ENCODE data around the gene BRD3. TPM values are rescaled to one million over a fixed set of nuclear protein-coding genes. Genes with fewer than 3 reads are reported as not detected.
"Not testable (repeated sequence)": the region's sequence is repeated elsewhere in the genome, so short reads cannot be mapped to it uniquely, and the experiment has no call there.

Gene BRD3
- total RNA-seq, 1 experiment from 2014 or later, result 14.9 TPM

DNA sequence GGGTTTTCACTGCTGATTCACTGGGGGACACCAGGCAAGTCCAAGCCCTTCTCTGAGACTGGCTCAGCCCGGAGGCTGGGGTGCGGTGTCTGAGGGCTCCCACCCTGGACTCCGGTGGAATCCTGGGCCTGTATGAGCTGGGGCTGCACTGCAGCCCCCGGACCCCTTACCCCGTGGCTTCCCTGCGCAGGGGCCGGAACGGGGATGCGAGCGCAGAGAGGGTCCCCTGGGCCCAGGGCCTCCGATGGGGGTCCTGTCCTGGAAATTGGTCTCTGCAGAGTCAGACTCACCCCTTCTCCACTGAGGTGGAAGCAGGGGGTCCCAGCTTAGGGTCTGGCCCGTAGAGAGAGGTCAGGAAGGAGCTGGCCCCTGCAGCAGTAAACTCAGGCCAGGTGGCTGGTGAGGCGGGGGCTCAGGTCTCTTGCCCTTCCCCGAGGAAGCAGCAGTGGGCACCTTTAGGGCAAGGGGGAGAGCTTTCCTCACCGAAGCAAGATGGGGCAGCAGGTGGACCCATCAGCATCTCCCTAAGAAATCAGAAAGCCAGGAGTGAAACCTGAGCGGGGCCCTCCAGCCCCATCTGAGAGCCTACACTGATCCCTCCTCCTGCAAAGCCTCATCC is 74.1 kb downstream of the BRD3 start:
- DNase-seq (ENCODE audit: low spot score), result no peak

DNA sequence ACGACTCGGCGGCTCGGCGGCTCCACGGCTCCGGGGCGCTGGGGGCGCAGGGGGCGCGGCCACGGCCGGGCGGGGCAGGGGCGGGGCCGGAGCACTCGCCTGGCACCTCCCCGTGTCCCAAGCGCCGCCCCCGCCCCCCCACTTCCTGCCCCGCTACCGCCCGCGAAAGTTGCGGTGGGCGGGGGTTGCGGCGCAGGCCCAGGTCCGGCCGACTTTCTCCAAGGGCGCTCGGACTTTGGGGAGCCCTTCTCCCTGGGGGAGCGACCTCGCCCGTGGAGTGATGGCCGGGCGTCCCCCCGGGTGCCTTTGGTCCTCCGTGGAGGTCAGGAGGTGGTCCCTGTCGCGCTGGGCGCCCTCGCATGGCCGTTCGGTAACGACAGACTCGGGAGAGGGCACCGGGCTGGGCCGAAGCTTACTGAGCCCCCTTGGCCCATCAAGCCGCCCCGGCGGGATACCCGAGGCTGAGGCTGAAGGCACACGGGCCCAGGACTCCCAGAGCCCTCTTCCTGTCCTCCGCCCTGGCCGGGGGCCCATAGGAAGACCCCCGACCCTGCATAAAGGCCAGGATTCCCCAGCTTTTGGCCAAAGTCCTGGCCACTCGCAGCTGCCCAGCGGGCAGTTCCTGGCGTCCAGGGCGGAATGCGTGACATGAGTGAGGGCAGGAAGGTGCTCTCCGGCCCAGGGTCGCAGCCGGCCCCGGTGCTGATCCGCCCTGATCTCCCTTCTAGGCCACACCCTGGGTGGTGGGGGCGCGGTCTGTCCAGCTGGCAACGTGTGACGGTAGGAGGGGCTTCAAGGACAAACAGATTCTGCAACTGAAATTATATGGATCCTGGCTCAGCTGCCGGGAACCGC is 74.8 kb downstream of the BRD3 start:
- peak; percentile 87 for DNase-seq (ENCODE audit: low spot score)

DNA sequence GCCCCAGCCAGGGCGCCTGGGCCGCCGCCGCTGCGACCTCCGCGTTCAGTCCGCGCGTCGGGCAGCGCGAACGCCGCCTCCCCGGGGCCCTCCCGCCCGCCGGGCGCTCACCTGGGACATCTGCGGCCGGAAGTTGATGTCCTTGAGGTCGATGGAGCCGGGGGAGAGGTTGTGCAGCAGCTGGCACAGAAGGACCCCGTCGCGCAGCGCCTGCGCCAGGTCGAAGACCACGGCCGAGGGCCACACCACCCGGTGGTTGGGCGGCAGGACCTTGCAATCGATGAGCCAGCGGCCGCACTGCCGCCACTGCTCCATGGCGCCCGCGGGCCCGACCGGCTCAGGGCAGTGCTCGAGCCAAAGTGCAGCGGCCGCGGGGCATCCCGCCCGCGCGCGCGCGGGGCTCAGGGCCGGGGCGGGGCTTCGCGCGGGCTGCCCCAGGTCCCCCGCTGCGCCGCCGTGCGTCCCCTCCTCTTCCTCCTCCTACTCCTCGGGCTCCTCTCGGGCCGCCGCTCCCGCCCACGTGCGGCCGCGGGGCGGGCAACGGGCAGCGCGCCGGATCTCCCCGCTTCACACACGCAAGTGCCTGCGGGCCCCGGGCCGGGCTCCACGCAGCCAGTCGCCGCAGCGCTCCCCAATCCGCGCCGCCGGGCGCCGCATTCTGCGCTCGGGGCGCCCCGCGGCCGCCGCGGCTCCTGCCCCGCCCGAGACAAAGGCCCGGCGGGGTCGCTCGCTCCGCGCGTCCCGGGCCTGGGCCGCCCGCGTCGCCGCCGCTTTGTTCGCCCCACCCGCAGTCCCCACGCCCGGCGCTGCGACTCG is 75.7 kb downstream of the BRD3 start, which contains the start of gene VAV2:
Gene VAV2, minus strand, starts transcription at position 361 of the 816 bp plus-strand sequence. Its CDS starts 46 bp downstream, at position 315.
- peak; percentile 56 for DNase-seq (ENCODE audit: low spot score)

DNA sequence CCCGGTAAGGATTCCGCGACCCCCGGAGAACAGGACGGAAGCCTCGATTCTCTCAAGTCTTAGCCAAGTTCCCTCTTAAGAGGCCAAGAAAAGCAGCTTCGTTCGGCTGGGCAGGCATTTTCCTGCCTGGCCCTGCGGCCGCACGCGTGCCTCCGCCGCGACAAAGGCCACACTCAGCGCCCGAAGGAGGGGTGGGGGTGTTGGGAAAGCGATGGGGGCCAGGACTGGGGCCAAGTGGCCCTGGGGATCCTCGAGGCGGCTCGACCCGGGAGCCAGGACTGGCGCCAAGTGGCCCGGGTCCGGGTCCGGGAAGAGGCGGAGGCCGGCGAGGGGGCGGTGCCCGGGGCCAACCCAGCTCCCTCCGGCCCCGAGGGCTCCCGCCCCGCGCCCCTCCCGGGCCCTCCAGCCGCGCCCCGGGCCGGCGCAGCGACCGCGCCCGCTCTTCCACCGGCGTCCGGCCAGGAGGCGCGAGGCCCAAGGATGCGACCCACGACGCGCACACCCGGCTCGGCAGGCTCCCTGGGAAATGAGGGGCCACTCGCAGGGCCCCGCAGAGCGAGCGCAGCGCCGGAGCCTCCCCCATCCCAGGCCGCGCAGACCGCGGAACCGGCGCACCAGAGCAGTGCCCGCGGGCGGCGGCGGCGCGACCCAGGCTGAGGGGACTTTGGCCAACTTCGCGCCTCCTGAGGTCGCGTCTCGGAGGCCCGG is 76.5 kb downstream of the BRD3 start:
- DNase-seq (ENCODE audit: low spot score), result no peak

DNA sequence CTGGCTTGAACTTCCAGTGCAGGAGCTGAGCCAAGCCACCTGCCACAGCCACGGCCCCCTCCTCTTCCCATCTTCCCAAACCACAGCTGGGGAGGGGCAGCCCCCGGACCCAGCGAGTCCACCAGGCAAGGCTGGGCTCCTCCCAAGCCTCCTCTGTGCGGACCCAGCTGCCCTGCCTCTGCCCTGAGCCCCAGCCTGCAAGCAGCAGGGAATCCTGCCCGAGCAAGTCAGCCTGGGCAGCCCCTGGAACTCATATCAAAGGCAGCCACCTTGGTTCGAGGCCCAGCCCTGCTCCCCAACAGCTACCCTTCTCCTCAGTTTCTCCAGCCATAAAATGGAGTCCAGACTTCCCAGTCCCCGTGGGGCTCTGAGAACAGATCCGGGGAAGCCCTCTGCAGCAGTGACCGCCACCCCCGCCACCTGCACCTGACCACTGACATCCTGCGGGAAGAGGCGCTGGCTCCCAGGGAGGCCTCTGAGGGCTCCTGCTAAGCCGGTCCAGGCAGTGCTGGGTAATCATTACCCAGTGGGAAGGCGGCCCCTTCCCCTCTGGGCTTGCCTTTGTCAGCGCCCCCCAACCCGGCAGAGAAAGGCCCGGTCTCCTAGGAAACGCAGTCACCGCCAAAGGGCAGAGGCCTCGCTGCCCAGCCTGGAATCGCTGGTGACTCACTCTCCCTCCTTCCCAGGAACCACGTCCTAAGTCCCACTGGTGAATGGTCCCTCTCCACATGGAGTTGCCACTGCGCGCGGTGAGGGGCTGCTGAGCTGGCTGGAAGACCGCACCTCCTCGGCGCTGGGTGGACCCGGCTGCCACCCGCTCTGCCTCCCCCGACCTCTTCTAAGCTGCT is 77.2 kb downstream of the BRD3 start:
- peak; percentile 84 for DNase-seq (ENCODE audit: low spot score)

DNA sequence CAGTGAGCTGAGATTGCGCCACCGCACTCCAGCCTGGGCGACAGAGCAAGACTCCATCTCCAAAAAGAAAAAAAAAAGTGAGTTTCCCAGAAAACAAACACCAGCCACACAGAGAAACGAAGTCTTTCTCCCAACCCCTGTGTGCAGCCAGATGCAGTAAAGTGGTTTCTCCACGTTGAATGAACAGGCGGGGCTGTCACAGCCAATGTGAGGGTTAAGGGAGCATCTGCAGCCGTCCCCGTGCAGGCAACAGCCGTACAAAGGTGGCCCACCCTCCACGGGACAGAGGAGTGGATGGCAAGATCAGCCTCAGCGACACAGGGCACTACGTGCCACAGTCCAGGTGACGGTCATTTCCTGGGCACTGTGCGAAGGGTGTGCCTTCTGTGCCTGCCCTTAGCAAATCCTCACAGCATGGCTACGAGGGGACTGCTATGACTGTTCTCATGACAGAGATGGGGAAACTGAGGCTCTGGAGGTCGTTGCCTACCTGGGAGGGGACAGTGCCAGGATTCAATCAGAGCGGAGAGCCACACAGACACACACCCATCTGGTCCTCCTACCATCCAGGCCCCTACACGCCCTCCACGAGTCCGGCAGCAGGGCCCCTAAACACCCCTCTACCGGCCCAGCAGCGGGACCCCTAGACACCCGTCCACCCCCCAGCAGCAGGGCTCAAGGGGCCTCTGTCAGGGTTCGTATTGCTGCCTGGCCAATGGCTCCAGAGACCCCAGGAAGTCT is 78.0 kb downstream of the BRD3 start:
- DNase-seq (ENCODE audit: low spot score), result no peak

DNA sequence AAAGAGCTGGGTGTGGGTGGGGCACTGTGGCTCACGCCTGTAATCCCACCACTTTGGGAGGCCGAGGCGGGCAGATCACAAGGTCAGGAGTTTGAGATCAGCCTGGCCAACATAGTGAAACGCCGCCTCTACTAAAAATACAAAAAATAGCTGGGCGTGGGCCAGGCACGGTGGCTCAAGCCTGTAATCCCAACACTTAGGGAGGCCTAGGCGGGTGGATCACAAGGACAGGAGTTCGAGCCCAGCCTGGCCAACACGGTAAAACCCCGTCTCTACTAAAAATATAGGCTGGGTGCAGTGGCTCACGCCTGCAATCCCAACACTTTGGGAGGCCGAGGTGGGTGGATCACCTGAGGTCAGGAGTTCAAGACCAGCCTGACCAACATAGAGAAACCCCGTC is 79.1 kb downstream of the BRD3 start:
- DNase-seq (ENCODE audit: low spot score), result not testable (repeated sequence)

DNA sequence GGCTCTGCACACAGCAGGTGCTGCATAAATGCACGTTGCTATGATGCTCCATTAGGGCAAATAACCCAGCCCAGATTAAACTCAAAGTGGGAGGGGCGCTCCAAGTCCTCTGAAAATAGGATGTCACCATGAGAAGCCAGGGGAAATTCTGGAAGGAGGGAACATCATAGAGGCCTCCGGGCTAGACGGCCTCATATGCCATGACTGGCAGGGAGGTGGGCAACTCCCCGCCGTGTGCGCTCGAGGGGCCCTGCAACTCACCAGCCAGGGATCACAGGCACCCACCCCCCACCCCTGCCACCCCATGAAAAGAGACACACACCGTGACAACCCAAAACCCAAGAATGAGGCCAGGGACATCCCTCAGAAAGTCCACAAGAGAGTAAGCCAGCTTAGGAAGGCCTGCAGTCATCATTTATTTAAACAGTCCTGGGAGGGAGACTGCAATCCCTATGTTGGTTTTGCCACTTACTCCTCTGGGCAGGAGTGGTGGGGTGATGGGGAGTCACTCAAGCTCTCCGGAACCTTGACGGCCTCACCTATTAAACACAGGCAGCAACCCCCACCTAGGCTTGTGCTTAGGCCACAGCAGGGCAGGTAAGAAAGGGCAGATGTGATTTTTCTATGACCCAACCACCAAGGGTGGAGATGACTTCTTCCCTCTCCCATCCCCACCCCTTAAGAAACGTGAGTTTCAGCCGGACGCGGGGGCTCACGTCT is 79.7 kb downstream of the BRD3 start:
- DNase-seq (ENCODE audit: low spot score), result no peak

DNA sequence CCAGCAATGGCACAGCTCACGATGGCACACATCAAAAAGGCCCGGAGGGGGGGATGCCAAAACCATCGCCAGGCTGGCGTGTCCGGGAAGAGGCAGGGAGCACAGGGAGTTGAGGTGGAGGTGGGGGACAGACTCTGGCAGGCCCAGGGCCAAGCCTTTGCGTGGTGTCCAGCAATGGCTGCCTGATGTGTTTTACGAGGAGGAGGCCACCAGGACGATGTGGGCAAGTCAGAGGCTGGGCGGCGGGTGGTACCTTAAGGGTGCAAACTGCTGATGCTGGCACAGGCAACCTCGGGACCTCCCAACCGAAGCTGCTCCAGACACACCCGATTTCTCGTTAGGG is 80.4 kb downstream of the BRD3 start:
- DNase-seq (ENCODE audit: low spot score), result no peak

DNA sequence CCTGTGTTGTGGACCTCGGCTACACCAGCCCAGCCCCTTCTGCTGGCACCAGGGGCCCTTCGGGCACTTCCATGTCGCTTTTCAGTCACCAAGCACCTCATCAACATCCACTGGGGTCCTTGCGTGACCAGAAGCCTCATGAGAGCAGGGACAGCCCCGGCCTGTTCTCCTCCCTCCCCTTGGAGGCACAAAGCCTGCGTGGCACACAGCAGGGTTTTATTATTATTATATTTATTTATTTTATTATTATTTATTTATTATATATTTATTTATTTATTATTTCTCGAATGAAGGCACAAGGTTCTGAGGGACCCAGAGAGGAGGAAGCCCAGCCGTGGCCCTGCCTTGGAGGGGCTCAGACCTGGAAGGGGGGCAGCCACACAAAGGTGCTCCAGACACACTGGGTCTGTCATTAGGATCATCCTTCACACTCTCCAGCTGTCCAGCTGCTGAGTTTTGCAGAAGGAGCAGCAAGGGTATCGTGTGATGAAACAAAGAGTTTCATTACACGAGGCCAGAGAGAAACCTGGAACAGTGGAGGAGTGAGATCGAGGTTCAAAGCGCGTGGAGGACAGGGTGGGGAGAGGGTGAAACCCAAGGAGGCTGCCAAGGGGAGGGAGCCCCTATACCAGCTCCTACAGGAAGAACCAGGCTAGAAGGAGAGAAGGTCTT is 80.9 kb downstream of the BRD3 start:
- no peak for DNase-seq (ENCODE audit: low spot score)

DNA sequence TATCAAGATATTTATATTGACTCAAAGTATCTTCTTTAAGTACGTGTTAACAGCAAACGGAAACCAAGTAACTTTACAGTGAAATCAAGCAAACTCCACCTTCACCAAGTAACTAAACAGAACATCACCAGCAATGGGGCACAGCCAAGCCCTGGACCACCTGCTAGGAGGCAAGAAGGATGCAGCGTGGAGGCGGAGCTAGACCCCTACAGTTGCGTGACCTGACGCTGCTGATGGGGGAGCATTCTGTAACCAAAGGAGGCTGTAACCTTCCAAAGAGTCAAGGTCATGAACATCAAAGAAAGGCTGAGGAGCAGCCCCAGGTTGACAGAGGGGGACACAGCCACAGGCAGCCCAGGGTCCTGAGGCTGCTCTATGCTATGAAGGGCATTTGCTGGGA is 81.8 kb downstream of the BRD3 start:
- DNase-seq (ENCODE audit: low spot score), result no peak

DNA sequence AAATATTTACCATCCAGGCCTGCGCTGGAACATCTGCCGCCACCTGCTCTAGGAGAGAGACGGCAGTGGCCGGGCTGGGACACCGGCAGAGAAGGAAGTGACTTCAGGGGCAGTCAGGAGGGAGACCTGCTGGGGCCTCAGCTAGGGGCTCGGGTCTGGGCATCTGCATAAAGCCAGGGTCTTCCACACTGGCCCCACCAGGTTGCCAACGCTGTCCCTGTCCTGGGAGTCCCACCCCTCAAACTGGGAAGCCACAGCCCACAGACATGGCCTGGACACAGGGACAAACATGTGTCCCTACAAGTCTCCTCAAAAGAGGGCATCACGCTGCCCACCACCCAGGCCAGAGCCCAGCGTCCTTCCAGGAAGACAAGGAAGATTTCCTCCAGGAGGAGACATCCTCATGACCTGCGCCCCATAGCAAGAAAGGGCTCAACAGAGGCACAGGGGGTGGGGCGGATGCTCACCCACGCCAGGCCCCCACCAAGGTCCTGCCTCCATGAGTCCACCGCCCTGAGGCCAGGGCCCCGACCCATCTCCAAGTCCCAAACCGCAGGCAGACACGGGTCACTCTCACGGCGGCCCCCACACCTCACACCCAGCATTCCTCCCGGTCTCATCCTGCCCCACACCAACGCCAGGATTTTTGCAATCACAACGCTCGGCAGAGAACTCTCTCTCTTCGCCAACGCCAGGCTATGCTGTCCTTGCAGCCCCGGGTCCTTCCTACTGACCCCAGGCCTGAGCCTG is 84.7 kb downstream of the BRD3 start:
- no peak for DNase-seq (ENCODE audit: low spot score)

DNA sequence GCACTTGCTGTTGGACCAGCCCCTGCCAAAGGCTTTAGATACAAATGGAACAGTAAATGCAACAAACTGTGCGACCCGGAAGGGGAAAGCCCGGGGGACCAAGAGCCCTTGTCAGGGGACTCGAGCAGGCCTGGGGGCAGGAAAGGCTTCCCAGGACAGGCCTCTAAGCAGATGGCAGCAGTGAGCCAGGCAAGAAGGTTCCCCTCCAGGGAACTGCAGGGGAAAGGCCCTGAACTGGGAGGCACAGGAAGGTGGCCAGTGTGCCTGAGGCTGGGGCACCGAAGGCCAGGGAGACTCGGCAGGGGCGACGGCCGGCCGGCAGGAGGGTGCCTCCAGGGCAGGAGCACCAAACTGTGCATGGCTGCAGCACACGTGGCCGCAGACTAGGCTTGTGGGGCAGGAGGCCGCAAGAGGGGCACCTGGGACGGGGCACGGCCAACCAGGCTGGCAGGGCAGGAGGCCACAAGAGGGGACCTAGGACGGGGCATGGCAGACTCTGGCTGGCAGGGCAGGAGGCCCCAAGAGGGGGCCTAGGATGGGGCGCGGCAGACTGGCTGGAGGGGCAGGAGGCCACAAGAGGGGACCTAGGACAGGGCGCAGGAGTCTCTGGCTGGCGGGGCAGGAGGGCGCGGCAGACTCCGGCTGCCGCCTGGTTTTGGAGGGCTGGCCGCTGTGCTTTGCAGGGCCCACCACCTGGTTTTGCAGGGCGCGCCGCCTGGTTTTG is 85.7 kb downstream of the BRD3 start:
- DNase-seq (ENCODE audit: low spot score), result no peak

DNA sequence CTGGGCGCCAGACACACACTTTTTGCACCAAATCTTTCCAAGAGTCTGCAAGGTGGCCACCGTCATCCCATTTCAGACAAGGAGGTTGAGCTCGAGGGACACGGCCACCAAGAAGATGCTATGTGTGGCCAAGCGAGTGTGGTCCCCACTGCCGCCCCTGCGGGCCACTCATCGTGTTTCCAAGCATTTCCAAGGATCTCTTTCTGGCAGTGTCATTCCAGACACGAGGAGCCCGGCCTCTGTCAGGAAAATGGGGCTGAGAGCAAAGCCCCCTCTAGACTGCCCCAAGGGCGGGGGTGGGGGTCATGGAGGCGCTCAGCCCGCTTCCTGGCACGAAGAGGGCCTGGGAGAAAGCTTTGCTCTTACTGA is 86.3 kb downstream of the BRD3 start:
- DNase-seq (ENCODE audit: low spot score), result no peak

DNA sequence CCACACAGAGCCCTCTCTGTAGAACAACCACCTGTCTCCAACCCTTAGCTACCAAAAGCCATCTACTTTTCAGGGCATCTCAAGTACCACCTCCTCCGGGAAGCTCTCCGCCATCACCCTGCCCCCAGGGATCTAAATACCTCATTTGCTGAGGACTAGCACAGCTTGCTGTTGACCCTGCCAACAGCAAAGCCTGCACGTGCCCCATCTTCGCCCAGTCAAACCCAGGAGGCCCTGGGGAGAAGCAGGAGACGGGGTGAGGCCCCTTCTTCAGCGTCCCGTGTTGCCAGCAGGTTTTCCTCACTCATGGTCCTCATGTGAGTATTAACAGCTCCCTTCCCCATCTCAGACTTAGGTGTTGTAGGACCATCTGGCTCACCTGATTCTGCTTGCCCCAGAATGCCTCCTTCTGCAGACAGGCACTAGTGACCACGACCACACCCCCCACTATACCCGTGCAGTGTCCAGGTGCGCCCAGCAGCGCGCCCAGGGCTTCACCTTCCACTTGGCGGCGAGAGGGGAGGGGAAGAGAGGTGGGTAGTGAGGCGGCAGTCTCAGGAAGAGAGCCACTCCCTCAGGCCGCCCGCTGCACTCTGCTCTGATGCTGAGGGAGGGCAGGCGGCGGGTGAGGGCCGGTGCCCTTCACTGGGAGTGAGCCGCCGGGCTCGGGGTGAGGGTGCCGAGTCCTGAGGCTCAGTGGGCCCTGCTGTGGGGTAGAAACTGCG is 86.8 kb downstream of the BRD3 start:
- DNase-seq (ENCODE audit: low spot score), result no peak
